ENCODE measurements around the gene CD44. TPM values are rescaled to one million over a fixed set of nuclear protein-coding genes. Genes with fewer than 3 reads are reported as not detected.

Gene CD44
- total and polyA plus RNA-seq, 10 of the 15 experiments (the other 5 are each of a cell fraction or from before 2014, with no cell fraction given) = 57.1 to 293 (median 120) TPM

DNA sequence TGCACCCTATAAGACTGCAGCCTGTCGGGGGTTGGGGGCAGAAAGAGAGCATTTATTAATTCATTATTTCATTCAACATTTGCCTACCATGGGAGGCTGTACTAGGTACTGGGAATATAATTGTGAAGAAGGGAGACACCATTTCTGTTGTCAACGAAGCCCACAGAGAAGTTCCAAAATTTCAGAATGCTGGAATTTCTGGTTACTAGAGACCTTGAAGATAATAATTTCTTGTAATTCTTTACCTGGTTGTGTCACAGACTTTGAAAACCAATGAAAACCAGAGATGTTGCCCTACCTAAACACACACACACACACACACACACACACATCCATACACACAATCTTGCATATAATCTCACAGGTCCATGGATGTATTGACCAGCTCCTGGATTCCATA lies 30.1 kb downstream of the CD44 start (continued):
- TF ChIP-seq NFYB (IDR thresholded peaks at IDR 0.05; ENCODE audit: insufficient read depth, low read depth, low read length) (no peak), RFX5 (IDR thresholded peaks at IDR 0.05; ENCODE audit: low read depth, low read length) (no peak), POU2F2 (IDR thresholded peaks at IDR 0.05; ENCODE audit: borderline replicate concordance, low read depth, low read length) (no peak), NR2C2 (IDR thresholded peaks at IDR 0.05; ENCODE audit: borderline replicate concordance, control insufficient read depth, insufficient read length, low read depth) (no peak), CREM (IDR thresholded peaks at IDR 0.05; ENCODE audit: low read depth) (no peak), MYC (IDR thresholded peaks at IDR 0.05; ENCODE audit: insufficient read depth, insufficient read length, insufficient replicate concordance, low read length, severe bottlenecking) (no peak), ZNF384 (IDR thresholded peaks at IDR 0.05; ENCODE audit: borderline replicate concordance, low read depth, low read length) (no peak), CEBPB (IDR thresholded peaks at IDR 0.05; ENCODE audit: borderline replicate concordance in 1 of 2, low read depth in 2 of 2, low read length in 2 of 2) (no peak)

DNA sequence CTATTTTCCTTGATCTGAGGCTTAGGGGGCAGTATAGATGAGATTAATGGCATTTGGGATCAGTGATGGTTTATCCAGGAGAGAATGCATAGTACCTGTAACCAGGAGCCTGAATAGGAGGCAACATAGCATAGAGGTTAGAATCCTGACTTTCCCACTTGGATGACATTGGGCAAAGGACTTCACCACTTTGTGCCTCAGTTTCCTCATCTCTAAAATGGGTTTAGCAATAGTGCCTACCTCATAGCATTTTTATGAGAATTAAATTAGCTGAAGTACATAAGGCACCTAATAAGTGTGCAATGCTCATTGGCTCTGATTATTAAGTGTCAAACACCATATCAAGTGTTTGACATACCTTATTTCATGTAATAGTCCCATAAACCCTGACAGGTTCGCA lies 30.8 kb downstream of the CD44 start:
- CTCF ChIA-PET = interaction anchor here (0.8 to 1.4 kb wide), 2 partner anchors 10 to 29 kb away, joined by 3 read pairs; no protein-coding TSS in a partner anchor

More for the DNA sequence above, 30.8 kb downstream of the CD44 start:
- RAD21 ChIA-PET (ENCODE audit: unreplicated experiment) = no interaction called here
- Histone ChIP-seq H2AFZ (ENCODE audit: control insufficient read depth, low read depth, low read length) (no peak overlapping the region), H3K36me3 (ENCODE audit: control insufficient read depth in 2 of 2, insufficient read depth in 2 of 2, low read length in 1 of 2) (no peaks in the 10 kb centered on the region; a peak in 2 of 4 replicates), H3K4me2 (ENCODE audit: control insufficient read depth, insufficient read depth) (no peak overlapping the region), H3K4me3 (no peak overlapping the region), H3K4me1 (ENCODE audit: control insufficient read depth, insufficient read depth, low read length) (peaks cover 57% of the 10 kb centered on the region), H3K27me3 (replicated peaks in 1 of 2; ENCODE audit: control insufficient read depth in 2 of 2, insufficient read depth in 2 of 2, low read length in 1 of 2) (no peaks in the 10 kb centered on the region), H3K9ac (ENCODE audit: control insufficient read depth, insufficient read depth, low read length) (no peak overlapping the region), H4K20me1 (ENCODE audit: control insufficient read depth, insufficient read depth) (no peaks in the 10 kb centered on the region), H3K27ac (ENCODE audit: control insufficient read depth, insufficient read depth) (no peak overlapping the region), H3K79me2 (ENCODE audit: control insufficient read depth, insufficient read depth, low read length) (peaks cover 38% of the 10 kb centered on the region), H3K9me3 (replicated peaks; ENCODE audit: control insufficient read depth, insufficient read depth, low read length) (no peaks in the 10 kb centered on the region)
- DNase-seq (ENCODE audit: low read depth, low spot score) = no peak
- BruUV-seq (replicated peaks) = no TSS peak
- 95% methylated on average over 1 of the region's 1 CpG for WGBS (ENCODE audit: insufficient coverage, insufficient replicate concordance, low lambda C conversion rate, missing lambda C conversion rate)
- FAIRE-seq = no peak
- POLR2A ChIA-PET = no interaction called here
- intact Hi-C loops (cut with micrococcal nuclease; ENCODE audit: unreplicated experiment) (no loop called here), in situ Hi-C loops (cut with MboI) (no loop called here)
- no peak for TF ChIP-seq TCF7 (IDR thresholded peaks at IDR 0.05; ENCODE audit: borderline replicate concordance)
- TF ChIP-seq IKZF1 (conservative IDR thresholded peaks at IDR 0.05) = no peak
- no peak for TF ChIP-seq SIN3A (IDR thresholded peaks at IDR 0.05; ENCODE audit: low read depth, low read length)
- TF ChIP-seq, protein P1, sequence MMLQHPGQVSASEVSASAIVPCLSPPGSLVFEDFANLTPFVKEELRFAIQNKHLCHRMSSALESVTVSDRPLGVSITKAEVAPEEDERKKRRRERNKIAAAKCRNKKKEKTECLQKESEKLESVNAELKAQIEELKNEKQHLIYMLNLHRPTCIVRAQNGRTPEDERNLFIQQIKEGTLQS (IDR thresholded peaks at IDR 0.05; ENCODE audit: borderline replicate concordance, extremely low read depth, low read depth, low read length) = no peak
- no peak for TF ChIP-seq MEF2B (IDR thresholded peaks at IDR 0.05; ENCODE audit: partially characterized antibody, poor library complexity, severe bottlenecking)
- TF ChIP-seq EP300 (IDR thresholded peaks at IDR 0.05; ENCODE audit: borderline replicate concordance in 1 of 2, control insufficient read depth in 1 of 2, low read depth in 2 of 2, low read length in 2 of 2) = no peak
- TF ChIP-seq, protein P2, sequence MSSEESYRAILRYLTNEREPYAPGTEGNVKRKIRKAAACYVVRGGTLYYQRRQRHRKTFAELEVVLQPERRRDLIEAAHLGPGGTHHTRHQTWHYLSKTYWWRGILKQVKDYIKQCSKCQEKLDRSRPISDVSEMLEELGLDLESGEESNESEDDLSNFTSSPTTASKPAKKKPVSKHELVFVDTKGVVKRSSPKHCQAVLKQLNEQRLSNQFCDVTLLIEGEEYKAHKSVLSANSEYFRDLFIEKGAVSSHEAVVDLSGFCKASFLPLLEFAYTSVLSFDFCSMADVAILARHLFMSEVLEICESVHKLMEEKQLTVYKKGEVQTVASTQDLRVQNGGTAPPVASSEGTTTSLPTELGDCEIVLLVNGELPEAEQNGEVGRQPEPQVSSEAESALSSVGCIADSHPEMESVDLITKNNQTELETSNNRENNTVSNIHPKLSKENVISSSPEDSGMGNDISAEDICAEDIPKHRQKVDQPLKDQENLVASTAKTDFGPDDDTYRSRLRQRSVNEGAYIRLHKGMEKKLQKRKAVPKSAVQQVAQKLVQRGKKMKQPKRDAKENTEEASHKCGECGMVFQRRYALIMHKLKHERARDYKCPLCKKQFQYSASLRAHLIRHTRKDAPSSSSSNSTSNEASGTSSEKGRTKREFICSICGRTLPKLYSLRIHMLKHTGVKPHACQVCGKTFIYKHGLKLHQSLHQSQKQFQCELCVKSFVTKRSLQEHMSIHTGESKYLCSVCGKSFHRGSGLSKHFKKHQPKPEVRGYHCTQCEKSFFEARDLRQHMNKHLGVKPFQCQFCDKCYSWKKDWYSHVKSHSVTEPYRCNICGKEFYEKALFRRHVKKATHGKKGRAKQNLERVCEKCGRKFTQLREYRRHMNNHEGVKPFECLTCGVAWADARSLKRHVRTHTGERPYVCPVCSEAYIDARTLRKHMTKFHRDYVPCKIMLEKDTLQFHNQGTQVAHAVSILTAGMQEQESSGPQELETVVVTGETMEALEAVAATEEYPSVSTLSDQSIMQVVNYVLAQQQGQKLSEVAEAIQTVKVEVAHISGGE (CRISPR knock-in tag; IDR thresholded peaks at IDR 0.05) = no peak
- no peak for TF ChIP-seq FOXK2 (IDR thresholded peaks at IDR 0.05)
- no peak for TF ChIP-seq EED (IDR thresholded peaks at IDR 0.05; ENCODE audit: low read depth)
- TF ChIP-seq, protein P3, sequence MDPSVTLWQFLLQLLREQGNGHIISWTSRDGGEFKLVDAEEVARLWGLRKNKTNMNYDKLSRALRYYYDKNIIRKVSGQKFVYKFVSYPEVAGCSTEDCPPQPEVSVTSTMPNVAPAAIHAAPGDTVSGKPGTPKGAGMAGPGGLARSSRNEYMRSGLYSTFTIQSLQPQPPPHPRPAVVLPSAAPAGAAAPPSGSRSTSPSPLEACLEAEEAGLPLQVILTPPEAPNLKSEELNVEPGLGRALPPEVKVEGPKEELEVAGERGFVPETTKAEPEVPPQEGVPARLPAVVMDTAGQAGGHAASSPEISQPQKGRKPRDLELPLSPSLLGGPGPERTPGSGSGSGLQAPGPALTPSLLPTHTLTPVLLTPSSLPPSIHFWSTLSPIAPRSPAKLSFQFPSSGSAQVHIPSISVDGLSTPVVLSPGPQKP (IDR thresholded peaks at IDR 0.05; ENCODE audit: low read depth, low read length) = no peak
- no peak for TF ChIP-seq NFXL1 (IDR thresholded peaks at IDR 0.05; ENCODE audit: borderline replicate concordance)
- no peak for ATAC-seq
- SMC1A ChIA-PET (ENCODE audit: uncharacterized antibody, unreplicated experiment) = interaction anchor here (1.4 to 14.8 kb wide), 6 partner anchors 12 to 64 kb away, joined by 5 to 260 read pairs (median 7); no protein-coding TSS in a partner anchor

All from GM12878 (cell line).